Fibroblast of lung (primary cell): ENCODE data around the gene ITIH3.

Source experiments
- EZH2 ChIP-seq: IDR thresholded peaks from 2 replicates; pipeline ENCODE4 v1.5.1; 2012; ENCODE audit warnings: low read length, control low read depth, mild to moderate bottlenecking; ENCODE audit errors: missing control alignments
- TF ChIP-seq, protein P1 (sequence below), 2 donors: IDR thresholded peaks in 1 of 2; conservative IDR thresholded peaks in 1 of 2; 1 replicate in 1 of 2; 2 replicates in 1 of 2; pipeline ENCODE4 v1.5.1; 2011 to 2012; ENCODE audit warnings: low read length in 2 of 2, control low read depth in 1 of 2, inconsistent platforms in 1 of 2, low read depth in 1 of 2, mild to moderate bottlenecking in 1 of 2

- TF ChIP-seq, protein P1, sequence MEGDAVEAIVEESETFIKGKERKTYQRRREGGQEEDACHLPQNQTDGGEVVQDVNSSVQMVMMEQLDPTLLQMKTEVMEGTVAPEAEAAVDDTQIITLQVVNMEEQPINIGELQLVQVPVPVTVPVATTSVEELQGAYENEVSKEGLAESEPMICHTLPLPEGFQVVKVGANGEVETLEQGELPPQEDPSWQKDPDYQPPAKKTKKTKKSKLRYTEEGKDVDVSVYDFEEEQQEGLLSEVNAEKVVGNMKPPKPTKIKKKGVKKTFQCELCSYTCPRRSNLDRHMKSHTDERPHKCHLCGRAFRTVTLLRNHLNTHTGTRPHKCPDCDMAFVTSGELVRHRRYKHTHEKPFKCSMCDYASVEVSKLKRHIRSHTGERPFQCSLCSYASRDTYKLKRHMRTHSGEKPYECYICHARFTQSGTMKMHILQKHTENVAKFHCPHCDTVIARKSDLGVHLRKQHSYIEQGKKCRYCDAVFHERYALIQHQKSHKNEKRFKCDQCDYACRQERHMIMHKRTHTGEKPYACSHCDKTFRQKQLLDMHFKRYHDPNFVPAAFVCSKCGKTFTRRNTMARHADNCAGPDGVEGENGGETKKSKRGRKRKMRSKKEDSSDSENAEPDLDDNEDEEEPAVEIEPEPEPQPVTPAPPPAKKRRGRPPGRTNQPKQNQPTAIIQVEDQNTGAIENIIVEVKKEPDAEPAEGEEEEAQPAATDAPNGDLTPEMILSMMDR (conservative IDR thresholded peaks at IDR 0.05 in 1 of 2, IDR thresholded peaks at IDR 0.05 in 1 of 2; ENCODE audit: low read depth in 1 of 2, low read length in 2 of 2): no peak
- TF ChIP-seq EZH2: no peak
Measured at GRCh38 chr3:52841981-52842340, 47.4 kb downstream of the ITIH3 start.
